ENCODE measurements around the gene TCHP.

TCHP gene

GRCh38 chr12:109910254-109910968, 10.3 kb downstream of the TCHP start:
- no peak for DNase-seq (ENCODE audit: insufficient read length, low spot score)
- no peak for FAIRE-seq
- TF ChIP-seq POLR2A (IDR thresholded peaks at IDR 0.05; ENCODE audit: low read depth, low read length), result no peak

DNA sequence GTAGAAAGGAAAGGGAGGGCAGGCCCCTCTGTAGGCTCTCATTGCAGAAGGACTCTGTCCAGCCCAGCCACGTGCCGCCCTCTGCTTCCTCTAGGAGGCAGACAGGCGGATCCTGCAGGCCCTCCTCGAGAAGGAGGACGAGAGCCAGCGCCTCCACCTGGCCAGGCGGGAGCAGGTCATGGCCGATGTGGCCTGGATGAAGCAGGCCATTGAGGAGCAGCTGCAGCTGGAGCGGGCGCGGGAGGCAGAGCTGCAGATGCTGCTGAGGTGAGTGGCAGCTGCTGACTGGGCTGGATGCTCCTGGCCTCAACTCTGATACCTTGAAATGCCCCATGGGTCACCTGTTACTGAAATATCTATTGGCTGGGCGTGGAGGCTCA, 10.9 kb downstream of the TCHP start:
- TF ChIP-seq POLR2A (IDR thresholded peaks at IDR 0.05; ENCODE audit: low read depth, low read length), result no peak
- DNase-seq (ENCODE audit: insufficient read length, low spot score), result peak; percentile 82
- no peak for FAIRE-seq

GRCh38 chr12:109912855-109913321, 12.8 kb downstream of the TCHP start:
- no peak for TF ChIP-seq POLR2A (IDR thresholded peaks at IDR 0.05; ENCODE audit: low read depth, low read length)
- FAIRE-seq (no peak), DNase-seq (ENCODE audit: insufficient read length, low spot score) (no peak)

GRCh38 chr12:109914461-109914860, 14.4 kb downstream of the TCHP start:
- FAIRE-seq (no peak), DNase-seq (ENCODE audit: insufficient read length, low spot score) (no peak)
- TF ChIP-seq POLR2A (IDR thresholded peaks at IDR 0.05; ENCODE audit: low read depth, low read length), result no peak

GRCh38 chr12:109915171-109916040, 15.3 kb downstream of the TCHP start:
- DNase-seq (ENCODE audit: insufficient read length, low spot score) (no peak), FAIRE-seq (no peak)
- no peak for TF ChIP-seq POLR2A (IDR thresholded peaks at IDR 0.05; ENCODE audit: low read depth, low read length)

DNA sequence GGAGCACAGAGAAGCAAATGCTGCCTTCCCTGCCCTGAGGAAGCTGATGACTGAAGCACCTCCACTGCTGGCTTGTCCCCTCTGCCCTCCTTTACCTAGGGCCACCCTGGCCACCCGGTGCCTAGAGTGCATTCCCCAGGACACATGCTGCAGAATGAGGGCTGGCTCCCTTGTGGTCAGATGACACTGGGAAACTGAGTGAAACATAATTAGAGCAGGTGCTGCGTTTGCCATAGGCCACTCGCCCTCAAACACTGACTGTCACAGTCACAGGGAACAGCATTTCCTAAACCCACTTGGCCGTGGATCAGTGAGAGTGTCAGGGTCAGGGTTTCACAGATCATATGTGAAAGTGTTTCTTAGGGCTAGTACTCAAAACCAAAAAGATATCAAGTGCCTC, 16.0 kb downstream of the TCHP start:
- DNase-seq (ENCODE audit: insufficient read length, low spot score), result no peak
- no peak for FAIRE-seq
- no peak for TF ChIP-seq POLR2A (IDR thresholded peaks at IDR 0.05; ENCODE audit: low read depth, low read length)

DNA sequence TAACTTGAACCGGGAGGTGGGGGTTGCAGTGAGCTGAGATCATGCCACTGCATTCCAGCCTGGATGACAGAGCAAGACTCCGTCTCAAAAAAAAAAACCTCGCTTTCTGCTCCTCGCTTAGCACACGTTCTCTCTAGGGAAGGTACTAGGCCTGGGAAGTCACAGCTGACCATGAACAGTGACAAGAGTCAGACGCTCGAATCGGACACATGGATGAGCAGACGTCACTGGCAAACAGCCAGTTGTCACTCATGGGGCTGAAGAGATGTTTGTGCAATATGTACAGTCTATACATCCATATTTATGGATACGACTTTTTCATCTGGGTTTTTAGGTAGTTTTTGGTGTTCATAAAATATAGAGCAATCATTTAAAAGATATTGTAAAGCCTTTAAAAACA, 19.4 kb downstream of the TCHP start:
- no peak for TF ChIP-seq POLR2A (IDR thresholded peaks at IDR 0.05; ENCODE audit: low read depth, low read length)

DNA sequence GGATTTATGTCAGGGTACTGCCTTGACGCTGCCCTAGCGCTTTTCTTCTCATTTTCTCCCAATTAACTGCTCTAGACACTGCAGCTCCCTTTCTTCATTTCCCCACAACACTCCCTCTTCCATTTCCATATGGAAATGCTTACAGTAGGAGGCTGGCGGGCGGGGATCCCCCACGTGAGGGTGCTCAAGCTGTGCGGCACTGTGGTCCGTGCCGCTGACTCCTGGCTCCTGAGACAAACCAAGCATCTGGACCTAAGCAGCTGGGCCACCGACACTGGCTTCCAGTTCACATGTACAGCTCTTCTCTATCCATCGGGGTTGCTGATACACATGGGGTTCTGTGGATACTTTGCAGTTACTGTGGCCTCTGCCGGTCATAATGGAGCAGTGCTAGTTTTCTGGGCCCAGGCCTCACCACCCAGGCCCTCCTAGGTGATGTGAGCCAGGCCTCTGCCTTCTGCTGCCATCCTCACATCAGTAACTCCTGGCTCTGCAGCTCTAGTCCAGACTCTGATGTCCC, 20.2 kb downstream of the TCHP start:
- TF ChIP-seq POLR2A (IDR thresholded peaks at IDR 0.05; ENCODE audit: low read depth, low read length), result no peak
- DNase-seq (ENCODE audit: insufficient read length, low spot score) (no peak), FAIRE-seq (no peak)

More for the DNA sequence above, 19.4 kb downstream of the TCHP start:
- DNase-seq (ENCODE audit: insufficient read length, low spot score), result no peak
- no peak for FAIRE-seq

- DNase-seq (ENCODE audit: insufficient read length, low spot score) (no peak), FAIRE-seq (no peak)
- TF ChIP-seq POLR2A (IDR thresholded peaks at IDR 0.05; ENCODE audit: low read depth, low read length), result no peak
Observed at GRCh38 chr12:109921982-109922381, 21.9 kb downstream of the TCHP start.

- no peak for FAIRE-seq
- TF ChIP-seq POLR2A (IDR thresholded peaks at IDR 0.05; ENCODE audit: low read depth, low read length), result no peak
- DNase-seq (ENCODE audit: insufficient read length, low spot score), result no peak
Observed at GRCh38 chr12:109923038-109923437, 23.0 kb downstream of the TCHP start.

GRCh38 chr12:109923481-109924245, 23.6 kb downstream of the TCHP start:
- DNase-seq (ENCODE audit: insufficient read length, low spot score), result no peak
- no peak for TF ChIP-seq POLR2A (IDR thresholded peaks at IDR 0.05; ENCODE audit: low read depth, low read length)
- no peak for FAIRE-seq

DNA sequence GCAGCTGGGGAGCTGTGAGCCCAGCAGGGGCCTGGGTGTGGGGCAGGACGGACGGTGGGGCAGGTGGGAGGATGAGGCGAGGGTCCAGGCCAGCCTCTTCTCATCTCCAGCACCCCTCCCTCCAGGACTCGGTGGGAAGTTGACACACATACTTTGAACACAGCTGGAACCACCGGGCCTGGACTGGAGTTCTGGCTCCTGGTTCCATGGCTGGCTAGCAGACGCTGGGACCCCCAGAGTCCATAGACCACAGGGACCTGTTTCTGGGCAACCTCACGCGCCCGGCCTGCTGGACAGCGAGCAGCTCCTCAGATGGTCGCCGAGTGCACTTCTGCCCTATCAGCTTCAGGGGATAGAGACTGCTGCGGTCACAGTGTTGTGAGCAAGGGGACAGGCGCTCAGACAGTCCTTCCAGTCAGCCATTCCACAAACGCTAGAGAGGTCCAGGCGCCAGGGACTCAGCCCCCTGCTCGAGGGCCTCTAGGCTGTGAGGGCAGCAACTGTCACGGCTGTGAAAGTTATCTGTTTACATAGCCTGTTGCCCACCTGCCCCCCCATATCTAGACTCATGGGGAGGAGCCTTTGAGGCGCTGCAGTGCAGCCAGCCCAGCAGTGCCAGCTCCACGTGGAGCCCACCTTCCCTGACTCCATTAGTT, 25.2 kb downstream of the TCHP start:
- FAIRE-seq, result no peak
- TF ChIP-seq POLR2A (IDR thresholded peaks at IDR 0.05; ENCODE audit: low read depth, low read length), result no peak
- no peak for DNase-seq (ENCODE audit: insufficient read length, low spot score)

- FAIRE-seq, result no peak
- TF ChIP-seq POLR2A (IDR thresholded peaks at IDR 0.05; ENCODE audit: low read depth, low read length), result no peak
- DNase-seq (ENCODE audit: insufficient read length, low spot score), result no peak
Observed at GRCh38 chr12:109926016-109926415, 25.9 kb downstream of the TCHP start.

Data from H54 (cell line).